Cardiac fibroblast (primary cell): ENCODE measurements around the gene HTATIP2.

Experiments used
- DNase-seq, 2 donors: peaks; one replicate each; pipeline versions ENCODE4 v3.0.0 to v3.0.0-alpha.2; 2010; ENCODE audit warnings: low read depth in 2 of 2
- H3K4me3 ChIP-seq, 2 donors: replicated peaks in 1 of 2; 1 replicate in 1 of 2; 2 replicates in 1 of 2; pipeline ENCODE4 v1.5.1; 2011; ENCODE audit warnings: low read depth in 2 of 2, low read length in 2 of 2, mild to moderate bottlenecking in 2 of 2, moderate library complexity in 1 of 2
- CTCF ChIP-seq: IDR thresholded peaks from one replicate; pipeline ENCODE4 v1.5.1; 2011; ENCODE audit warnings: low read depth, mild to moderate bottlenecking, low read length, inconsistent platforms

Gene HTATIP2

GRCh38 chr11:20407344-20407743 is 43.8 kb downstream of the HTATIP2 start:
- TF ChIP-seq CTCF: no peak
- DNase-seq: no peak
- no peak overlapping the region for H3K4me3 ChIP-seq

GRCh38 chr11:20415432-20415831 is 51.9 kb downstream of the HTATIP2 start:
- no peak for DNase-seq
- TF ChIP-seq CTCF: no peak
- H3K4me3 ChIP-seq: no peak overlapping the region

- H3K4me3 ChIP-seq: no peak overlapping the region
- no peak for DNase-seq
- no peak for TF ChIP-seq CTCF
Observed at GRCh38 chr11:20417771-20418170, 54.3 kb downstream of the HTATIP2 start.

GRCh38 chr11:20421946-20422345 is 58.4 kb downstream of the HTATIP2 start:
- no peak overlapping the region for H3K4me3 ChIP-seq
- no peak for TF ChIP-seq CTCF

GRCh38 chr11:20429216-20429615 is 65.7 kb downstream of the HTATIP2 start:
- H3K4me3 ChIP-seq: no peak overlapping the region
- TF ChIP-seq CTCF: no peak
- DNase-seq: no peak

More at GRCh38 chr11:20421946-20422345, 58.4 kb downstream of the HTATIP2 start:
- no peak for DNase-seq
